Measurements from ENCODE around the gene CFTR. TPM values are rescaled to one million over a fixed set of nuclear protein-coding genes. Genes with fewer than 3 reads are reported as not detected.
"Not testable (repeated sequence)": the region's sequence is repeated elsewhere in the genome, so short reads cannot be mapped to it uniquely, and the experiment has no call there.

CFTR gene
- polyA plus RNA-seq, 1 donor from 2014 or later, result not detected

DNA sequence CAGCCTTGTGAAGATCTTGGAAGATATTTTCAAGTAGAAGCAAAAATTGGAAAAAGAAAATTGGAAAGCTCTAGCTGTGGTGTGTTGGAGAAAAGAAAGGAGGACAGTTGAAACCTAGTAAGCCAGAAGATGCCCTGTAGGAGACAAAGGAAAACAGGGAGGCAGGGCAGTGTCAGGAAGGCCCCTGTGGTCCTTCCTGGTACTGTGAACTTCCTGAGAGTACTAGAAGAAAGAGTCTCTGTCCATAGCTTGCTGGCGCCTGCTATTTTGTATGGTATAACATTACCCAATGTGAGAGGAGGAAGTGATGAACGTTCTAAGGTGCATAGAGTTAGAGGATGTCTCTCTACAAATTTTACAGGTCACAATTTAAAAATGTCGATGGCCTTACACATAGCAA is 210.3 kb downstream of the CFTR start:
- Mint-ChIP-seq H3K4me1 (no peaks in the 10 kb centered on the region), H3K9me3 (peaks cover 2 to 5% (median 4%) of the 10 kb centered on the region in 3 donors), H3K27ac (no peak overlapping the region), H3K4me3 (no peak overlapping the region), H3K36me3 (no peaks in the 10 kb centered on the region), H3K27me3 (no peaks in the 10 kb centered on the region)

DNA sequence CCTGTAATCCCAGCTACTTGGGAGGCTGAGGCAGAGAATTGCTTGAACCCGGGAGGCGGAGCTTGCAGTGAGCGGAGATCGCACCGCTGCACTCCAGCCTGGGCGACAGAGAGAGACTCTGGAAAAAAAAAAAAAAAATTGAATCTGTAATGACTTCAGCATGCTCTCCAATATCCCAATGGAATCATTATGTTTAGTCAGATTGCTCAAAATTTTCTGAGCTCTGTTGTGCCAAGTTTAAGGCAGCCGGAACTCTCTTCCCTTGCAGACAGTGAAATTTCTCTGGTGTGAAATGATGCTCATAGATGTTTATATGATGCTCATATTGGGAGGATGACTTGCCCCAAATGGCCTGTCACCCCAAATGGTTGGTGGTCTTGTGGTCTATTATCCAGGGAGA is 212.5 kb downstream of the CFTR start:
- no peaks in the 10 kb centered on the region for H3K4me1 Mint-ChIP-seq
- H3K4me3 Mint-ChIP-seq, result no peak overlapping the region
- peaks cover 2 to 5% (median 4%) of the 10 kb centered on the region in 3 donors for H3K9me3 Mint-ChIP-seq
- no peaks in the 10 kb centered on the region for H3K27me3 Mint-ChIP-seq
- no peak overlapping the region for H3K27ac Mint-ChIP-seq
- no peaks in the 10 kb centered on the region for H3K36me3 Mint-ChIP-seq

GRCh38 chr7:117698018-117698417 is 218.2 kb downstream of the CFTR start:
- peaks cover 0 to 5% (median 0%) of the 10 kb centered on the region in 3 donors for H3K9me3 Mint-ChIP-seq
- H3K27me3 Mint-ChIP-seq, result no peaks in the 10 kb centered on the region
- no peak overlapping the region for H3K27ac Mint-ChIP-seq
- H3K36me3 Mint-ChIP-seq, result no peaks in the 10 kb centered on the region
- H3K4me1 Mint-ChIP-seq, result no peaks in the 10 kb centered on the region
- no peak overlapping the region for H3K4me3 Mint-ChIP-seq

GRCh38 chr7:117704063-117704462 is 224.2 kb downstream of the CFTR start:
- Mint-ChIP-seq H3K9me3 (no peaks in the 10 kb centered on the region), H3K27me3 (no peaks in the 10 kb centered on the region), H3K36me3 (peaks cover 2% of the 10 kb centered on the region), H3K4me3 (no peak overlapping the region), H3K4me1 (no peaks in the 10 kb centered on the region), H3K27ac (no peak overlapping the region)

DNA sequence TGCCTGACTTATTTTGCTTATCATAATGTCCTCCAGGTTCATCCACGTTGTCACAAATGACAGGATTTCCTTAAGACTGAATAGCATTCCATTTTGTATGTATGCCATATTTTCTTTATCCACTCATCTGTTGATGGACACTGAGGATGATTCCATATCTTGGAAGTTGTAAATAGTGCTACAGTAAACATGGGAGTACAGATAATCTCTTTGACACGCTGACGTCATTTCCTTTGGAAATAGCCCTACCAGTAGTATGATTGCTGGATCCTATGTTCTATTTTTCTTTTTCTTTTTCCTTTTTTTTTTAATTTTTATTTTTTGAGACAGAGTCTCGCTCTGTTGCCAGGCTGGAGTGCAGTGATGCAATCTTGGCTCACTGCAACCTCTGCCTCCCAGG is 225.8 kb downstream of the CFTR start:
- Mint-ChIP-seq H3K9me3 (no peaks in the 10 kb centered on the region), H3K4me1 (no peaks in the 10 kb centered on the region), H3K27ac (no peak overlapping the region), H3K27me3 (no peaks in the 10 kb centered on the region), H3K36me3 (peaks cover 2% of the 10 kb centered on the region), H3K4me3 (no peak overlapping the region)

GRCh38 chr7:117706210-117706609 is 226.4 kb downstream of the CFTR start:
- H3K9me3 Mint-ChIP-seq, result no peaks in the 10 kb centered on the region
- no peaks in the 10 kb centered on the region for H3K4me1 Mint-ChIP-seq
- no peak overlapping the region for H3K27ac Mint-ChIP-seq
- no peaks in the 10 kb centered on the region for H3K27me3 Mint-ChIP-seq
- H3K4me3 Mint-ChIP-seq, result no peak overlapping the region
- H3K36me3 Mint-ChIP-seq, result peaks cover 2% of the 10 kb centered on the region

GRCh38 chr7:117707080-117707479 is 227.3 kb downstream of the CFTR start:
- no peak overlapping the region for H3K27ac Mint-ChIP-seq
- no peaks in the 10 kb centered on the region for H3K9me3 Mint-ChIP-seq
- no peaks in the 10 kb centered on the region for H3K4me1 Mint-ChIP-seq
- no peaks in the 10 kb centered on the region for H3K27me3 Mint-ChIP-seq
- no peak overlapping the region for H3K4me3 Mint-ChIP-seq
- peaks cover 2% of the 10 kb centered on the region for H3K36me3 Mint-ChIP-seq

DNA sequence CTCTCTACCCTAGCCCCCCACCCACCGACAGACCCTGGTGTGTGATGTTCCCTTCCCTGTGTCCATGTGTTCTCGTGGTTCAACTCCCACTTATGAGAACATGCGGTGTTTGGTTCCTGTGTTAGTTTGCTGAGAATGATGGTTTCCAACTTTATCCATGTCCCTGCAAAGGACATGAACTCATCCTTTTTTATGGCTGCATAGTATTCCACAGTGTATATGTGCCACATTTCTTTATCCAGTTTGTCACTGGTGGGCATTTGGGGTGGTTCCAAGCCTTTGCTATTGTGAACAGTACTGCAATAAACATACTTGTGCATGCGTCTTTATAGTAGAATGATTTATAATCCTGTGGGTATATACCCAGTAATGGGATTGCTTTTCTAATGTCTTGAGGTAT is 228.3 kb downstream of the CFTR start:
- not testable (repeated sequence) for H3K27ac Mint-ChIP-seq, H3K36me3 Mint-ChIP-seq, H3K4me1 Mint-ChIP-seq

GRCh38 chr7:117711556-117711955 is 231.7 kb downstream of the CFTR start:
- H3K36me3 Mint-ChIP-seq, result no peaks in the 10 kb centered on the region

More for the DNA sequence above, 228.3 kb downstream of the CFTR start:
- not testable (repeated sequence) for H3K4me3 Mint-ChIP-seq, H3K9me3 Mint-ChIP-seq, H3K27me3 Mint-ChIP-seq

DNA sequence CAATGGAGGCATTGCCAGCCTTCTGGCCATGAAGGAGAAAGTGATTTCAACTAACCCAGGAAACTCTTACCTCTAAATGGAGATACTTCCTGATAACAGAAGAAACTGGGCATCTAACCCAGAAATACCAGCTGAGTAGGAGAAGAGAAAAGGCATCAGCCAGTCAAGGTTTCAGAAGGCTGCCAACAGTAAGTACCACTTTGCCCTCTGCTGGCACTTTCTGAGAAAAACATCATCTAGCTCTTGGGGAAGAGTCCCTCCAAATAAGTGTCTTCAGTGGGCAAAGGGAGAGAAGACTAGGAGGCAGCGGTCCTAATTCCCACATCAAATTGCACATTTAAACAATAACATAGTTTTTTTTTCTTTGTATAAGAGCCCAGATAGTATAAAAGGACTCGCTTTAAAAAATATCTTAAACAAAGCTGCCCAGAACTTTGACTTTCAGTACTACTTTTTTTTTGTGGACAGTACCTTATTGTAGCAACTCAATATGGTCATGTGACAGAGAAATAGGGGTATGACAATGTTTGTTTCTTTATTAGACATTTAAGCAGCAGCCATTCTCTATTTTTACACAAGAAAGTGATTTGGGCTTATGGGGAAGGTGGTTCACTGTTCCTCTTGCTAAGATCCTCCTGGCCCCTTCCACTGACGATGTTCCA is 236.1 kb downstream of the CFTR start:
- no peaks in the 10 kb centered on the region for H3K9me3 Mint-ChIP-seq
- H3K27ac Mint-ChIP-seq, result no peak overlapping the region
- H3K4me3 Mint-ChIP-seq, result no peak overlapping the region
- no peaks in the 10 kb centered on the region for H3K4me1 Mint-ChIP-seq
- H3K27me3 Mint-ChIP-seq, result peaks cover 3% of the 10 kb centered on the region
- H3K36me3 Mint-ChIP-seq, result no peaks in the 10 kb centered on the region

More at GRCh38 chr7:117711556-117711955, 231.7 kb downstream of the CFTR start:
- H3K4me3 Mint-ChIP-seq, result no peak overlapping the region
- no peak overlapping the region for H3K27ac Mint-ChIP-seq
- H3K27me3 Mint-ChIP-seq, result peaks cover 3% of the 10 kb centered on the region
- H3K4me1 Mint-ChIP-seq, result no peaks in the 10 kb centered on the region
- no peaks in the 10 kb centered on the region for H3K9me3 Mint-ChIP-seq

DNA sequence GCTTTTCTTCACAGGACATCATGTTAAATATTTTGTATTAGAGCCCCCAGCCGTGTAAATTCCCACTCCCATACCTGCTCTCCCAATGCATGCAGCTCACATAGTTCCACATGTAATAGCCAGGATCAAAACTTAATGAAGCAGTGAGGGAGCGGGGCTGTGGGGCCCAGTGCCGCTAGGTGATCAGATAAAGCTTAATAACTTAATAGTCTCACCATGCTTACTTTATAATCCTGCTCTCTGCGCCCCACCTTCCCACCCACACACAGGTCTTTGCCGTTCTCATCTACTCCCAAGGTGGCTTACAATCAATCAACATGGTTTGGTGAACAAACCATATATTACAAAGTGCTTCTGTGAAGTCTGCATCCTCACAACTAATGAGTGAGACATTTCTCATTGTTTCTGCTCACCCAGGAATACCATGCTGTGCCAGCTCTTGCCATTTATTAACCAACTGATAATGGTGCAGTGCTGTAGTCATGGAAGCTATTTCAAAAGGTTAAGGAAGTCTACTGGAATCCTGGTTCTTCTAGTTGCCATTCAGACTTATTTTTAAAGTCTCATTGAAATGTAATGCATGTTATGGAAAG is 237.0 kb downstream of the CFTR start:
- Mint-ChIP-seq H3K9me3 (no peaks in the 10 kb centered on the region), H3K36me3 (no peaks in the 10 kb centered on the region), H3K4me1 (no peaks in the 10 kb centered on the region), H3K27me3 (peaks cover 3% of the 10 kb centered on the region), H3K4me3 (no peak overlapping the region), H3K27ac (no peak overlapping the region)

- no peak overlapping the region for H3K4me3 Mint-ChIP-seq
- no peaks in the 10 kb centered on the region for H3K9me3 Mint-ChIP-seq
- no peaks in the 10 kb centered on the region for H3K4me1 Mint-ChIP-seq
- no peak overlapping the region for H3K27ac Mint-ChIP-seq
- peaks cover 3% of the 10 kb centered on the region for H3K27me3 Mint-ChIP-seq
- H3K36me3 Mint-ChIP-seq, result no peaks in the 10 kb centered on the region
Measured at GRCh38 chr7:117717357-117717756, 237.5 kb downstream of the CFTR start.

Other genes with a start within 250 kb of the CFTR start
- gene WNT2, start 157.0 kb upstream of the CFTR start, polyA plus RNA-seq, result not detected
- not detected for gene ASZ1, start 52.5 kb upstream of the CFTR start, polyA plus RNA-seq

All from IgD-negative memory B cell (primary cell).